Measurements from ENCODE around the gene KYAT1. TPM values are rescaled to one million over a fixed set of nuclear protein-coding genes. Genes with fewer than 3 reads are reported as not detected.

KYAT1 gene
- total and polyA plus RNA-seq, 5 donors from 2014 or later: 8.2 to 15.7 (median 11.5) TPM

DNA sequence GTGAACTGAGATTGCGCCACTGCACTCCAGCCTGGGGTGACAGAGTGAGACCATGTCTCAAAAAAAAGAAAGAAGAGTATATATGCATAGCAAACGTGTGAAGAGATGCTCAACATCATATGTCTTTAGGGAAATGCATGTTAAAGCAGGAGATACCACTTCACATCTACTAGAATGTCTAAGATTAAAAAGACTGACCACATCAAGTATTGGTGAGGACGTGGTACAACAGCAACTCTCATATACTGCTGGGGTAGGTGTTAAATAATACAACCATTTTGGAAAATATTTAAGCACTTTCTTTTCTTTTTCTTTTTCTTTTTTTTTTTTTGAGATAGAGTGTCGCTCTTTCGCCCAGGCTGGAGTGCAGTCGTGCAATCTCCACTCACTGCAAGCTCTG, 96.3 kb downstream of the KYAT1 start:
- Mint-ChIP-seq H3K4me3 (peak overlapping the region in 3 of 4 donors; percentile 27 to 56 (median 29)), H3K27ac (peak overlapping the region in 2 of 3 donors; percentile 59 to 82)
- peaks cover 6% of the 10 kb centered on the region for H3K36me3 ChIP-seq (ENCODE audit: control insufficient read depth, insufficient read depth, low read length)

More for the DNA sequence above, 96.3 kb downstream of the KYAT1 start:
- no peak overlapping the region for H3K27ac ChIP-seq (ENCODE audit: insufficient read depth, low read length, poor library complexity, severe bottlenecking)
- no peak for DNase-seq
- Mint-ChIP-seq H3K4me1 (peaks cover 2 to 30% (median 5%) of the 10 kb centered on the region in 4 donors), H3K36me3 (peaks cover 4% of the 10 kb centered on the region), H3K27me3 (peaks cover 4% of the 10 kb centered on the region), H3K9me3 (peaks cover 0 to 3% (median 0%) of the 10 kb centered on the region in 7 donors)
- no peaks in the 10 kb centered on the region for H3K27me3 ChIP-seq (ENCODE audit: control insufficient read depth, insufficient read depth, low read length)
- H3K4me1 ChIP-seq (ENCODE audit: control insufficient read depth, insufficient read depth, low read length, poor library complexity, severe bottlenecking): peaks cover 20% of the 10 kb centered on the region
- no peak overlapping the region for H3K4me3 ChIP-seq (ENCODE audit: low read depth, low read length)
- no peak for ATAC-seq (ENCODE audit: low read depth in 2 of 2)
- peaks cover 0 to 2% of the 10 kb centered on the region in 2 experiments for H3K9me3 ChIP-seq (ENCODE audit: control insufficient read depth in 2 of 2, low read length in 2 of 2)

Other genes starting within 250 kb of the KYAT1 start
- 3.6 TPM for gene DYNC2I2, start 225.1 kb downstream of the KYAT1 start, total RNA-seq
- 10 to 100 TPM in 1 of 4 donors, 1 to 10 TPM in 3; 2.3 to 10.2 (median 5.1) TPM for gene DYNC2I2, start 225.1 kb downstream of the KYAT1 start, polyA plus RNA-seq
- 226 TPM for gene SET, start 192.7 kb downstream of the KYAT1 start, total RNA-seq
- 100 to 1,000 TPM; 123 to 200 (median 154) TPM for gene SET, start 192.7 kb downstream of the KYAT1 start, polyA plus RNA-seq
- 2.6 TPM for gene PKN3, start 179.4 kb downstream of the KYAT1 start, total RNA-seq
- gene PKN3, start 179.4 kb downstream of the KYAT1 start, polyA plus RNA-seq: under 1 TPM in 3 of 4 donors, not detected in 1; 0.69 to 0.96 (median 0.70) TPM
- 25.1 TPM for gene ZDHHC12, start 157.8 kb downstream of the KYAT1 start, total RNA-seq
- 10 to 100 TPM; 49.4 to 59.8 (median 54.3) TPM for gene ZDHHC12, start 157.8 kb downstream of the KYAT1 start, polyA plus RNA-seq
- 44.7 TPM for gene ZER1, start 110.0 kb downstream of the KYAT1 start, total RNA-seq
- 10 to 100 TPM; 31.9 to 44.2 (median 37.1) TPM for gene ZER1, start 110.0 kb downstream of the KYAT1 start, polyA plus RNA-seq
- 24.3 TPM for gene TBC1D13, start 94.7 kb downstream of the KYAT1 start, total RNA-seq
- 10 to 100 TPM; 13.3 to 18.8 (median 16.8) TPM for gene TBC1D13, start 94.7 kb downstream of the KYAT1 start, polyA plus RNA-seq
- 9.6 TPM for gene ENDOG, start 63.5 kb downstream of the KYAT1 start, total RNA-seq
- gene ENDOG, start 63.5 kb downstream of the KYAT1 start, polyA plus RNA-seq: 10 to 100 TPM; 15.6 to 20.6 (median 19.2) TPM
- gene SPOUT1, start 52.2 kb downstream of the KYAT1 start, total RNA-seq: 36.1 TPM
- 10 to 100 TPM; 43.0 to 77.7 (median 62.6) TPM for gene SPOUT1, start 52.2 kb downstream of the KYAT1 start, polyA plus RNA-seq
- 39.7 TPM for gene LRRC8A, start 183 bp upstream of the KYAT1 start, total RNA-seq
- 10 to 100 TPM; 29.3 to 35.0 (median 31.3) TPM for gene LRRC8A, start 183 bp upstream of the KYAT1 start, polyA plus RNA-seq
- 0.52 TPM for gene PHYHD1, start 39.0 kb upstream of the KYAT1 start, total RNA-seq
- under 1 TPM in 2 of 4 donors, not detected in 2; 0.40 to 0.60 TPM for gene PHYHD1, start 39.0 kb upstream of the KYAT1 start, polyA plus RNA-seq
- 6.1 TPM for gene DOLK, start 65.7 kb upstream of the KYAT1 start, total RNA-seq
- gene DOLK, start 65.7 kb upstream of the KYAT1 start, polyA plus RNA-seq: 10 to 100 TPM in 2 of 4 donors, 1 to 10 TPM in 2; 7.6 to 12.3 (median 9.7) TPM
- gene NUP188, start 65.7 kb upstream of the KYAT1 start, total RNA-seq: 74.3 TPM
- 10 to 100 TPM; 20.8 to 23.4 (median 21.8) TPM for gene NUP188, start 65.7 kb upstream of the KYAT1 start, polyA plus RNA-seq
- 77.8 TPM for gene SH3GLB2, start 146.4 kb upstream of the KYAT1 start, total RNA-seq
- gene SH3GLB2, start 146.4 kb upstream of the KYAT1 start, polyA plus RNA-seq: 10 to 100 TPM; 18.2 to 38.8 (median 26.6) TPM
- gene MIGA2, start 154.7 kb upstream of the KYAT1 start, total RNA-seq: 48.5 TPM
- gene MIGA2, start 154.7 kb upstream of the KYAT1 start, polyA plus RNA-seq: 1 to 10 TPM; 6.3 to 8.0 (median 7.6) TPM
- 3.9 TPM for gene DOLPP1, start 199.2 kb upstream of the KYAT1 start, total RNA-seq
- 1 to 10 TPM; 8.6 to 9.3 (median 8.9) TPM for gene DOLPP1, start 199.2 kb upstream of the KYAT1 start, polyA plus RNA-seq
- gene CRAT, start 228.8 kb upstream of the KYAT1 start, total RNA-seq: 12.5 TPM
- 10 to 100 TPM in 2 of 4 donors, 1 to 10 TPM in 2; 8.7 to 11.4 (median 10.2) TPM for gene CRAT, start 228.8 kb upstream of the KYAT1 start, polyA plus RNA-seq
- gene PTPA, start 229.5 kb upstream of the KYAT1 start, total RNA-seq: 53.7 TPM
- gene PTPA, start 229.5 kb upstream of the KYAT1 start, polyA plus RNA-seq: 10 to 100 TPM; 12.9 to 21.6 (median 16.0) TPM